Skeletal muscle cell (primary cell): Measurements from ENCODE around the gene TACC3.

Experiments used
- DNase-seq: peaks from one replicate; pipeline ENCODE4 v3.0.0-alpha.2; 2010; ENCODE audit warnings: low read depth
- H3K4me3 ChIP-seq: 2 replicates; pipeline ENCODE4 v1.5.1; 2011; ENCODE audit warnings: low read depth, mild to moderate bottlenecking, control low read depth, low read length, moderate library complexity

Gene TACC3

DNA sequence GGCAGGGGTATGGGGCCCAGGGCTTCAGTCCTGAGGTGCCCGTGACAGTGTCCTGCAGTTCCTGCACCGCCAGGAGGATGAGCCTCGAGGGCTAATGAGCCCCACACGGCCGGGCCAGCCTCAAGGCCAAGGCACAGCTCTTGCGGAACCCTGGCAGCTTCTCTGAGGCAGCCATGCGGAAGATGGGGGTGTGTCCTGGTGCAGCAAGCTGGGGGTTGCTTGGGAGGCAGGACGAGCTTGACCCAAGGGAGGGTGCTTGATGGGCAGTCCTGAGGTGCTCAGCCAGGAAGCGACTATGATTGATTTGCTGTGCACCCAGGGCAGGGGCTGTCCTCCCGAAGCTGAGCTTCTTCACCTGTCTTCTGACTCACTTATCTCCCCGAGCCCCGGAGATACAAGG, 62.6 kb downstream of the TACC3 start:
- DNase-seq, result no peak
- no peak overlapping the region for H3K4me3 ChIP-seq

DNA sequence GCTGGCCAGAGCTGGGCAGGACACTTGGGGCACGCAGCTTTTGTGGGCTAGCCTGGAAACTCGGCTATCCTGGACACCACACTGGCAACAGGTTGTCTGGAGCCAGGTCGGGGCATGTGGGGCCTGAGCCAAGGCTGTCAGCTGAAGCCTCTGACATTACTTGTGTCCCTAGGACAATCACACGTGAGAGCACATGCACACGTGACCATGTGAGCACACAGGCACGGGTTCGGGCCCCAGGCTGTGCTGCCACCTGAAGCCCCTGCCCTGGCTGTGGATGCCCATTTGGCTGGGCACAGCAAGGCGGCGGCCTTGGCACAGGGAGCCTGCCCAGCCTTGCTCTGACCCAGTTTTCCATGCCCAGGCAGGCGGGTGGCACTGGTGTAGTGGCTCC, 63.1 kb downstream of the TACC3 start:
- no peak for DNase-seq
- H3K4me3 ChIP-seq, result no peak overlapping the region

DNA sequence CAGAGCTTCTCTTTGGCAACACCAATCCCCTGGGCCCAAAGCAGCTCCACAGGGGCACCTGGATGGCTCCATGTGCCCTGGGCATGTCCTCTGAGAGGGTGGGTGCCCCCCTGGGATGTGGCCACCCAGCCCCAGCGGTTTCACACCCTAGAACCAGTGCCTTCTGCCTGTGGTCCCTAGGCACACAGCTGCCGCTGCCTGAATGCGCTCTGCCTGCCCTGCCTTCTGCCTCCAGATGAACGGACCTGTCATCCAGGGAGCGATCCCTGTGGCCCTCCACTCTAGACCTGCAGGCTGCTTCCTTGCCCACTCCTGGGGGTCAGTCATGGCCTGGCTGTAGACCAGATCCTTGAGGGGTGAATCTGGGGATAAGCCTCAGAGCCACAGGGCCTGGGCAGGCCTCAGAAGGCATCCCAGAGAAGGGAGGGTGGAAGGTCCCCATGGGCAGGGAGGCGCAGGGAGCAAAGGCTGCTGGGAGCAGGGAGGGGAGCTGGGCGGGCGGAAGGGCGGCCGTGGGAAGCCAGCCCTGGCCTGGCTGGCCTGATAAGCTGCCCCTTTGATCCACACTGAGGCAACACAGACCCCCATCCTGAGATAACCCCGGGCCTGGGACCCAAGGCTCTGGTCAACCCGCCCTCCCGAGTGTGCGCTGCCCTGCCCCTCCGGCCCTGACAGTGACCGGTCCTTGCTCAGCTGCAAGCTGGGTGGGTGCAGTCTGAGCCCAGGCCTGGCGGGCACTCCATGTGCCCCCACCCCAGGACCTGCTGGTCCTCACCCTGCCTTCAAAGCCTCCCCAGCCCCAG, 63.7 kb downstream of the TACC3 start:
- H3K4me3 ChIP-seq, result no peak overlapping the region
- no peak for DNase-seq

DNA sequence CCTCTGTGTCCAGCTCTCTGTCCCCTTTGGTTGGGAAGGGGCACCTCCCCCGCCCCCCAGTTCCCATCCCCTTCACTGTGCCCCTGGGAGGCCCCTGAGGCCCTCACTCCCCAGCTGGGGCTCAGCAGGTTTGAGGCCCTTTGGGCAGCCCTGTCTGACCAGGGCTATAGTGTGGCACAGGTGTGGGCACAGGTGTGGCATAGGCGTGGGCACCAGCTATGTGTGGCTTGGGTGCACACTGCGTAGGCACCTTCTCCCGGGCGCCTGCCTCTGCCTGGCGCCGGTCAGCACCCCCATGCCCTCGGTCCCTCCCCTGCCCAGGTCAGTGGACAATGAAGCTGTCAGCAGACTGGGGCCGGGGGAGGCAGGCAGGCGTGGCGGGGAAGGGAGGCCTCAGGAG, 64.3 kb downstream of the TACC3 start:
- no peak for DNase-seq
- H3K4me3 ChIP-seq, result no peak overlapping the region

DNA sequence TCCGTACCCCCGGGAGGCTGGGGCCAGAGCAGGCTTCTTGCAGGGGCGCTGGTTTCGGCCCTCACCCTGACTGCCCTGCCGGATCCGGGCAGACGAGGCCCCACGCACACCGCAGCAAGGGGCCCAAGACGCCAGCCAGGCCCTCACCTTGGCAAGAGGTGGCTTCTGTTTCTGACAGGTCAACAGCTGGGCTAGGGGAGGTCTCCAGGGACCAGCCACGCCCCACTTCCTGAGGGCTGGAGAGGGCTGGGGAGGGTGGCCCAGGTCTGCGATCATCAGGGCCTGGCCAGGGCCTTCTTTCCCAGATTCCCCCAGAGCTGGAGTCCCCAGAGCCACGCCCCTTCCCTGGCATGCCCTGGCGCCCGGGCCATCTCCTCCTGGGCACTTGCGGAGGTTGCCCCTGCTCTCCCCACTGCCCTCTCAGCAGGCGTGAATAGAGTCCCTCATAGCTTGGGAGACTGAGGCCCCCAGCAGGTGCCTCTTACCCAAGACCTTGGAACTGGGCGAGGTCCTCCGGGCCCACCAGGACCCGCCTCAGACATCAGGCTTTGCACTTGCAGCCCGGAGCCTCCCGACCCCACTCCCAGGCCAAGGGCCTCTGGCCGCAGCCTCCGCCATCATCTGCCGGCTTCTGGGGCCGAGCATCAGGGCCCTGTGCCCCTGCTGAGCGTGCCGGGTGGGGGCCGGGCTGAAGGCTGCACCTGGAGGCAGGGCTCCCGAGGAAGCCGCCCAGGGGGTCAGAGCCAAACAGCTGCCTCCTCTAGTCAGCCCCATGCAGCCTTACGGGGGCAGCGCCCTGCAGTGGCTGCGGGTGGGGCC, 65.4 kb downstream of the TACC3 start:
- no peak for DNase-seq
- no peak overlapping the region for H3K4me3 ChIP-seq

DNA sequence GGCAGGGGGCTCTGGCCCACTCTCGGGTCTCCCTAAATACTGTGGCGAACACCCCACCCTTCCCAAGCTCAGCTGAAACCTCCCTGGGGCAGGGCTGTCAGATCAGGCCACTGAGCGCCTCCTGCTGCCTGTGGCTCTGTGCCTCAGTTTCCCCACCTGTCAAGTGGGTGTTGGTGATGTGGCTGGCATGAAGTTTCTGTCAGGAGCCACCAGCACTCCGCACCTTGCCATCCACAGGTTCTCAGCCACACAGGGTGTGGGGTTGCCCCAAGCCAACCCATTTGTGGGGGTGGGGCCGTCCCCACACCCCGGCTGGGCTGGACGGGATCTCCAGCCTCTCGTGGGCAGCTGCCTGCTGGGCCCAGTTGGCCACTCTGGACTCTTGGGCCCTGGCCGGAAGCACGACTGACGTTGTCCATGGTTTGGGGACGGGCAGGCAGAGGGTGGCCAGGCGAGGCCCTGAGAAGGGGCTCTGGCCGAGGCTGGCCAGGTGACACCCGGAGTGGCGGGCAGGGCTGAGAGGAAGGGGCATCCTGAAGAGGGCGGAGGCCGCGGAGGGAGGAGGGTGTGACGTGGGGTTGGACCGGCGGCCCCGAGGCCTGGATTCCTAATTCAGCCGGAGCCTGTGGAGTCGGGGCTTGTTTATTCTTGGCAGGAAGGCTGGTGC, 66.2 kb downstream of the TACC3 start:
- no peak overlapping the region for H3K4me3 ChIP-seq
- no peak for DNase-seq

DNA sequence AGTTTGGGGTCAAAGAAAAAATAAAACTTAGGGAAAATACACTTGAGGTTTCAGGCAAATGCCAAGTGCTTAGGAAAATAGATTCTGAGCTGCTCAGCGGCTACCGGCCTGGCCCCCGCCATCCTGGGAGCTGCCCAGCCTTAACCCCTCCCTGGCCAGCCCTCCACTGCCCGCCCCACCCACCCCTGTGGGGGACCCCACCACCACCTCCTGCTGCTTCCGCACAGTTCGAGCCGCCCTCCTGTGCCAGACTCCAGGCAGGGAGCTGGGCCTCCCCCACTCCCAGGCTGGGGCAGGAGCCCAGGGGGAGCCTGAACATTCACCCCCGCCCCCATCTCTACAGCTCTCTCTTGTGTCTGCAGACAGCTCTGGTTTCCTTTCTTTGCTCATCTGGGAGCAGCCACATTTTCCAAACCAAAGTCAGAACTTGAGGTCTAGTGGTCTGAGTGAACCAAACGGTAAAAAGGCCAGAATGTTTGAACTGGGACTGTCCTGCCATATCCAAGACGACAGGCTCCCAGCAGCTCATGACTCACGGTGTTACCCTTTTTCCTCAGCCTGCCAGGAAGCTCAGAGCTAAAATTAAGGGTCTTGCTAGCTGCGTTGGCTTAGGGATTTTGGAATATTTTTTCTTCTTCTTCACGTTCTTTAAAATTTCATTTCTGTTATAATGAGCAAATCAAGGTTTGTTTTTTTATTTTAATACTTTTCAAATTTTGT, 67.1 kb downstream of the TACC3 start:
- no peak overlapping the region for H3K4me3 ChIP-seq
- DNase-seq, result no peak

DNA sequence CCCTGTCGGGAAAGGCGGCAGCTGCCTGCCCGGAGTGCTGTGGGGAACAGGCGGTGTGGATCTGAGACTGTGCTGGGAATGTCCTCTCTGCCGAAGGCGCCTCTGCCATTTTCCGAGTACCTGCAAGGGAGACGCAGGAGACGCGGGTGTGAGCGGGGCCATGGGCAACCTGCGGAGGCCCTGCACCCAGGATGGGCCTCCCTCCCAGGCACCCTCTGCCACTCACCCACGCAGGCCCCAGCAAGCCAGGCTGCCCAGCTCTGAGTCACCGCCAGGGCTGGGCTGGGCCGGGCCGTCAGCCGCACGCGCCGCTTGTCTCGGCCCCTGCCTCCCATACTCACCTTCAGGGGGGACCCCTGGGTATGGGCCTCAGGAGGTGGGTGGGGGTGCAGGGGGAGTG, 68.2 kb downstream of the TACC3 start:
- H3K4me3 ChIP-seq, result no peak overlapping the region
- DNase-seq, result no peak

DNA sequence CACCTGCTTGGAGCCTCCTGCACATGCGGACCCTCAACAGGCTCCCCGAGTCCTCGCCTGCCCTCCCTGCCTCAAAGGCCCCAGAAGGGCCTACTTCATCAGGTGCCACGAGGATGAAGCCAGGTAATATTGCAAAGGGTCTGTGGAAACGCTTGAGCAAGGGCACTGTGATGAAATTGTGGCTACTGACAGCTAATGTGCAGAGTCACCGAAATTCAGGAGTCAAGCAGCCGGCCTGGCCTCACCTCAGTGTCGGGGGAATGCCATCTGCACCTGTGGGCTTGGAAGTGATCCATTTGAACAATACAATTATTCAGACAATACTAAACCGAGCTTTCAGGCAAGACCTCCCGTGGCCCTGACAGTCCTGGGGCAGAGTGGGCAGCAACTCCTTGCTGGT, 68.7 kb downstream of the TACC3 start:
- DNase-seq, result no peak
- no peak overlapping the region for H3K4me3 ChIP-seq

DNA sequence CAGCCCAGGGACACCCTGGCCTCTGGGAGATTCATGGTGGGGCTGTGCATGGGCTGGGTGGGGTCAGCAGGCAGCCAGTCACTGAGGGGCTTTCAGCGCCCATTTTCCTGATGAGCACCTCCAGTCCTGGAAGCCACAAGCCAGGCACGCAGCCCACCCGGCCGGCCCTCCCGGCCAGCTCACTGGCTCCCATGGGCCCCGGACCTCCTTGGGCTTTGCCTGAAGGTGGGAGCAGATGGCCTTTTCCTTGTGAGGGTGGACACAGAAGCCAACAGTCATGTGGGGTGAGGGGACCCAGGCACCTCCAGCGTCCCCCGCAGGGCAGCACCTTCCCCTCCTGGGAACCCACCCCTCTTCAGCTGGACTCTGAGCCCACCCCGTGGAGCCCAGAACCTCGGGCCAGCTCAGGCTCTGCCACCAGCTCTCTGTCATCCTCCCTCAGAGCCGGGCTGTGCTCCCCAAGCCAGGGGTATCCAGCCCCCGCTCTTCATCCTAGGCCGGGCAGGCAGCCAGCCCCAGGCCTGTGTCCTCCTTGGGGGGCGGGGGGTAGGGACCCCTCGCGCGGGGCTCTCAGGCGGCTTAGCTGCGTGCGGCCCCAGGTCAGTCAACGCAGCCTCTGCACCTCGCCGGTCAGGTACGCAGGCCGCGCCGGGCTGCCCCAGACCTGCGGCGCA, 71.0 kb downstream of the TACC3 start:
- H3K4me3 ChIP-seq, result no peak overlapping the region
- no peak for DNase-seq

DNA sequence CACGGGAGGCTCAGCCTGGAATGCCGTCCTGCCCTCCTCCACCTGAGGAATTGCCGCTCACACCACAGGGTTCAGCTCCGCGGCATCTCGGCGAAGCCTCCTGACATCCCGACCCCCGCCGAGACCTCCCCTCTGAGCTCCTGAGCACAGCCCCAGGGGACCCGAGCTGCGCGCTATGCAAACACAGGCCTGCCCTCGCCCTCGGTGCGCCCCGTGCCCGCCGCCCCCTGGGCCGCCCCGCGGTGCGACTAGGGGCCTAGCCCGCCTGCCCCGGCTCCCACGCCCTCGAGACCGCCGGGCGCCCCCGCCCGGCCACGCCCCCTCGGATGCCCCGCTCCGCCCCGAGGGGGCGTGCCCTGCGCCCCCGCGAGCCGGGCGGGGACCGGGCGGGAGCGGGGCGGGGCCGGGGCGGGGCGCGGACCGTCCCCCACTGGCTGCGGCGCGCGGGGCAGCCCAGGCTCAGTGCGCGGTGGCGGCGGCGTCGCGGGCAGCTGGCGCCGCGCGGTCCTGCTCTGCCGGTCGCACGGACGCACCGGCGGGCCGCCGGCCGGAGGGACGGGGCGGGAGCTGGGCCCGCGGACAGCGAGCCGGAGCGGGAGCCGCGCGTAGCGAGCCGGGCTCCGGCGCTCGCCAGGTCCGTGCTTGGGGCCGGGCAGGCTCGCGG, 71.6 kb downstream of the TACC3 start, which contains the start of gene FGFR3:
TSS of gene FGFR3 (plus strand) at position 462 of the 664 bp plus-strand sequence. CDS start 642 bp downstream, outside the sequence.
- no peak for DNase-seq
- peak within 1 kb of the TSS; percentile 44 for H3K4me3 ChIP-seq

DNA sequence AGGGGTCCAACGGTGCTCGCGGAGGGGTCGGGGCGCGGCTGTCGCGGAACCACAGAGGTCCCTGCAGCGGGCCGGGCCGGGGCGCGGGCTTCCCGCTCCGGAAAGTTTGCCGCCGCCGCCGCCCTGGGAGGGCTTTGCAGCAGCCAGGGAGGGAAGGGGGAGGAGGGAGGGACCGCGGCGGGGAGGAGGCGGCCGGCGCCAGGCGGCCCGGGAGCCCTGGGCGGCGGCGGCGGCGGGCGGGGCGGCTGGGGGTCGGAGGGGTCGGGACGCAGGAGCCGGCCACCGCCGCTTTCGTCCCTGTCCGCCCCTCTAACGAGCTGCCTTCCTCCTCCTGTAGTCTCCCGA, 72.1 kb downstream of the TACC3 start:
- no peak for DNase-seq
- H3K4me3 ChIP-seq, result peak overlapping the region; percentile 44

DNA sequence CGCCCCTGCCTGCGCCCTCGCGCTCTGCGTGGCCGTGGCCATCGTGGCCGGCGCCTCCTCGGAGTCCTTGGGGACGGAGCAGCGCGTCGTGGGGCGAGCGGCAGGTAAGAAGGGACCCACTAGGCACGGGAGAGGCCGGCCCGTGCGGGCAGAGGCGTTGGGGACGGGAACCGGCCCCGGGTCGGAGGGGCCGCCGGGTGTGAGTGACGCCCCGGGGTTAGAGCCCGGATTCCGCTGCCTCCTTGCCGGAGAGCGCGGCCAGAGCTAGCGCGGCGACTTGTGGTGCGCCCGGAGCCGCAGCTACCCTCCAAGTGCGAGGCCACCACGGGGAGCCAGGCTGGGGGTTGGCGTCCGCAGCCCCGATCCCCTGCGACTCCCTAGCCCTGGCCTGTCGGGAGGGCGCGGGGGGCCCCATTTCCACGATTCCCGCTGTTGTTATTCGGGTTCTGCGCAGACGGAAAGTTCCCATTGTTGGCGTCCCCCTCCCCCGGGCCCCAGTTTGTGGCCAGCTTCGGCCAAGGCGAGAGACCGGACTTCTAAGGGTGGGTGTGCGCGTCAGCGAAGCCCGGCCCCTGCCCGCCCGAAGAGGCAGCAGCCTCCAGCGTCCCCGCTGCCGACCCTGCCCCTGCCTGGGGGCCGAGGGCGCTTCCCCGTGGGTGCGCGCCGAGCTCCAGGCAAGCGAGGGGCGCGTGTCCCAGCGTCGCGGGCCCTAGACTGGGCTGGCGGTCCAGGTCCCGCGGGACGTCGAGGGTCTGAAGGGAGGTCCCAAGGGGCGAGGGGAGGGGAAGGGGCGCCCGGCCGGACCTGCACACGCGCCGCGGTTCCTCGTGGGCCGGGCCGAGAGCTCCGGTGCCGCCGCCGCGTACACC, 72.9 kb downstream of the TACC3 start:
- H3K4me3 ChIP-seq, result peak overlapping the region; percentile 44
- DNase-seq, result no peak
